Activated naive CD4-positive, alpha-beta T cell (primary cell): ENCODE data around the gene HPF1.
"Not testable (repeated sequence)": the region's sequence is repeated elsewhere in the genome, so short reads cannot be mapped to it uniquely, and the experiment has no call there.

ENCODE experiments used
- DNase-seq, 4 experiments: peaks; one replicate each; lab custom pipeline; 2025; lab: John Stamatoyannopoulos, UW

Gene HPF1

DNA sequence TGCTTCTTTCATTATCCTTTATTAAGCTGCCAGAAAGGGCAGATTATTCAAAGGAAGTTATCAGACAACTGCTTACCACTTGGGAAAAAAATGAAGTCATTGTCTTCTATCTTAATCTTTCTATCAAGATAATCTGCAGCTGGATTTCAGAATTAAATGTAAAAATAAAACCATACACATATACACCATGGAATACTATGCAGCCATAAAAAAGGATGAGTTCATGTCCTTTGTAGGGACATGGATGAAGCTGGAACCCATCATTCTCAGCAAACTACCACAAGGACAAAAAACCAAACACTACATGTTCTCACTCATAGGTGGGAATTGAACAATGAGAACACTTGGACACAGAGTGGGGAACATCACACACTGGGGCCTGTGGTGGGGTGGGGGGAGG, 19.1 kb downstream of the HPF1 start:
- DNase-seq = not testable (repeated sequence)

DNA sequence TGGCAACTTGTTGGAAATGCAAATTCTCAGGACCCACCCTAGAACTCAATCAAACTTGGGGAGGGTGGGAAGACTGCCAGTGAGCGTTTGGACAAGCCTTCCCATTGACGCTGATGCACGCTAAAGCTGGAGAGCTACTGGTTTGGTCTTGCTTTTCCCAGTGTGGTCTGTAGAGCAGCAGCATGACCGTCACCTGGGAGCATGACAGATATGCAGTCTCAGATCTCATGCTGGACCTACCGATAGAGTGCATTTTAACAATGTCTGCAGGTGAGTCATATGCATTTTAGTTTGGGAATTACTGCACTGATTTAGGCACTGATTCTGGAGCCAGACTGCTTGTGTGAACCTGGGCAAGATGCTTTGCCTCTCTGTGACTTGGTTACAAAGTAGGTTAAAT, 27.2 kb downstream of the HPF1 start:
- DNase-seq = no peak

DNA sequence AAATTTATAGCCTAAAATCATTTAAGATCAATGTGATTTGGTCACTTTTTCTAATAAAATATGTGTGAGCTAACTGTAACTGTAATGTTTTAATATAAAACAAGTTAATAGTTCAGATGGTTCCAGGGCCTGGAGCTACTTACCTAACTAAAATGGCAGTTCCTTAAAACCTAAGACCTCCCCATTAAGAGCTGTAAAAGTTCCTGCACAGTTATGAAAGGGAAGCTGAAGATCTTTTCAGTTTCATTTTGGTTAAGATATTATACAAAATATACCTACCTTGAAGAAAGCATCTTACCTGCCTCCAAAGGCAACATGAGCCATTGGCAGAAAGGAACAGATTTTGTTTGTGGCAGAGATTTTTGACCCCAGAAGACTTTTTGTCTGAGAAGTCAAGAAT, 30.1 kb downstream of the HPF1 start:
- DNase-seq = no peak

DNA sequence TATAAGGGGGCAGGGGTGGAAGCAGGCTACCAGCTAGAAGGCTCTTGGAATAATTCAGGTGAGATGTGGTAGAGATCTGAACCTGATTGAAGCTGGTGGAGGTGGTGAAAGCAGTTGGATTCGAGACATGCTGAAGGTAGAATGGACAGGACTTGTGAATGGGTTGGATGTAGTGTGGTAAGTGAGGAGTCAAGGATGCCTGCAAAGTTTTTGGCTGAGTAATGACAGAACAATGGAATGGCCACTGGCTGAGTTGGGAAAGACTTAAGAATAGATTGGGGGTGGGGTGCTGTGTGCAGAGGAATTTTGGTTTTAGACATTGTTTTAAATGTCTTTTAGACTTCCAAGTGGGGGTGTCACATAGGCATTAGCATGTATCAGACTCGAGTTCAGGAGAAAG, 33.5 kb downstream of the HPF1 start:
- DNase-seq = no peak

DNA sequence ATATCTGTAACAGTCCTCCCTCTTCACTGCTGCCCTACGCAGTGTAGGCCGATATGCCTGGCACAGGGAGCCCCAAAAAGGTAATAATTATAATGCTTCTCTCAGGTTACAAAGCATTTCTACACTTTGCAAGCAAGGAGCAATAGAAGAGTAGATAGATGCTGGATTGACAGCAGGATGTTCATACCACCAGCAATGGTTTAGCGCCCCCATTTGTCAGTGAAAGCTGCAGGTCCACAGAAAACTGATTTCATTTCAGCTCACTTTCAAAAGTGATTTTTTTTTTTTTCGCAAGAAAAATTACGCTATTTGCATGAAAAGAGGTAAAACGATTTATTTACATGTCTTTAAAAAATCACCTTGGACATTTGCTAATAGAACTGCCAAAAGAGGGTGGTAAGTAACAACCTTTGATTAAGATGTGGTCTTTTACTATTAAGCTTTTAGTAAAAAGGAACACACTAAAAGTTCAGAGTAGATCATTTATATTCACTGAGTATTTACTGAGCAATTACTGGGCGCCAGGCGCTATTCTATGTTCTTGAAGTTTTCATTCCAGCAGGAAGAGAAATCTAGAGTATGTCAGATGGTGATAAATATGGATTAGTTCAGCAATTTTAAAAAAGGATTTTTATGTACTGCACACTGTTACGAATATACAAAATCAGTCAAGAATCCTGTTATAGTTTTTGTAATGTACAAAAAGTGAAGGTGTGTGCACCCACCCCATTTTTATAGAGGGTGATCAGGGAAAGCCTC, 34.4 kb downstream of the HPF1 start:
- DNase-seq = no peak

DNA sequence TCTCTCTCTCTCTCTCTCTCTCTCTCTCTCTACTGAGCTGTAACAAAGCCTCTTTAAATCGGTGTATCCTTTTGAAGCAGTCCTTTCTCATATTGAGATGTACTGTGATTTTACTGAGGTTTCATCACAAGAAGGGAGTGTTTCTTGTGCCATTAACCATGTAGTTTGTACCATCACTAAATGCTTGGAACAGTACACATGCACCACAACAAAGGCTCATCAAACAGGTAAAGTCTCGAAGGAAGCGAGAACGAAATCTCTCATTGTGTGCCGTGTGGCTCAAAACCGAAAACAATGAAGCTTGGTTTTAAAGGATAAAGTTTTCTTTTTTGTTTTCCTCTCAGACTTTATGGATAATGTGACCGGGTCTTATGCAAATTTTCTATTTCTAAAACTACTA, 37.2 kb downstream of the HPF1 start:
- DNase-seq = no peak

DNA sequence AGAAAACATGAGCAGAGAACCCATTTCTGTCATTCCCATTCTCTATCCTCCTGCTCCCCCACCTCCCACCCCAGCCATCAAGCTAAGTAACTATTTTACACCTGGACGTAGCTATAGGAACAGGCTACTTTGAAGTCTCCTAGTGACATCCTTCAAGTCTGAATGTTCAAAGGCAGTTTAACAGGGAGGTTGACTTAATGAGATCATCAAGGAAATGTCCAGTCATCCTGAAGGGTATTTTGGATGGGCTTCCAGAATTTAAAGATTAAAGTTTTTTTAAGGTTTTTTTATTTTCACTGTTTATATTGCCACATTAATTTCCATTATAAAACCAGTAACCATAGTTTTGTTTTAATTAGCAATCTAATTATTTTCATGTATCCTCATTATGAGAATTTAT, 41.1 kb downstream of the HPF1 start:
- DNase-seq = no peak

DNA sequence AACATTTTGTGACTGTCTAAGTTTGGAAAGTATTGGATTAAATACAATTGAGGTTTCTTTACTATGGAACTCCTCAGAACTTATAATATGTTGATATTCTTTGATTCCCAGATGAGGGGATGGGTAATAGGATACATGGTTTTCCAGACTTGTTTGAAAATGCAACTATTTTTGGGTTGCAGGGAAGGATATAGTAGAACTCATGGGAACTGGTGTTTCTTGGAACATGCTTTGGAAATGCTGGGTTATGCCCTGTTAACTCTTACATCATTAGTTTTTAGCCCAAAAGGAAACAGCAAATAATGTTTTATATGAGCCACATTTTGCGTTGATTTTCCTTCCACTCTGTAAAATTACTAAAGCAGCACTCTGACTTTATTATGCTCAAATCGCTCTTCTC, 41.9 kb downstream of the HPF1 start:
- DNase-seq = no peak

DNA sequence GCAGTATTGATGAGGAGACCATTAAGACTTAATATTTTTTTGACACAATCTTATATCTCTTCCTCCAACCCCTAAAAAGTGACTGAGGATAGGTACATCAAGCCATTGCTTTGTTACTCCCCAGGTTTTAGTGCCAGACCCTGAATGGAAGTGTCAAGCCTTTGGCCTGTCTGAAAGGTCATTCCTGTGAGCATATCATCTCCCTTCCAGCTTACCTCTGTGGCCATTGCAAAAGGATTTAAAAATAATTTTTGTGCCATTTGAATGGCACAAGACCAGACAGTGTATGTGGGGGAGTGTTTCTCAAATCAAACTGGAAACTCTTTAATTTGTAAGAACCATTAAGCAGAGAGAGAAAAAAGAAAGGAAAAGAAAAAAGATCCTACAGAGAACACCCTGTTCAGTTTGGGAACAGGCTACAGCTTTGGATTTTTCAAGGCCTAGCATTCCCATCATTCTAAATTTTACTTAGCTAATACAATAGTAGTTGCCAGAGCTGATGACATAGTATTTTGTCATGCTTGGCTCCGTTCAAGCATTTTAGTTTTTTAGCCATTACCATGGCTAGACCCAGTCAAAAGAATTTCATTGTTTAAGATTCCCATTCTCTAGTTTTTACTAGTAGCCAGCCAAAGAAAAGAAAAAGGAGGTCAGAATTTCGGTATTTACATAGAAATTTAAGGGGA, 49.6 kb downstream of the HPF1 start:
- no peak for DNase-seq

DNA sequence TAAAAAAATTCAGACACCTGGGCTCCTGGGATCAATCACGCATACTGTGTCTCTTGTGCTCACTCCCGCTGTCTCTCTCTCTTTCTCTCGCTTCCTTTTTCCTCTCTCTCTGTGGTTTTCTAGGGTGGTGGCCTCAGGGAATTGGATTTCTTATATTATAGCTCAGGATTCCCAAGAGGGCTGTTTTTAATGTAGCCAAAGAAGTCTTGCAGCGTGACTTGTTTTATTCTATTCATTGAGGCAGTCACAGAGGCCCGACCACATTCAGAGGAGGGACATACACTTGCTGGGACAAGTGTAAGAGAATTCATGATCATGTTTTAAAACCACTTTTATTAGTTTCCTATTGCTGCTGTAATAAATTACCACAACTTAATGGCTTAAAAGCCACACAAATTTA, 59.4 kb downstream of the HPF1 start:
- DNase-seq = no peak

DNA sequence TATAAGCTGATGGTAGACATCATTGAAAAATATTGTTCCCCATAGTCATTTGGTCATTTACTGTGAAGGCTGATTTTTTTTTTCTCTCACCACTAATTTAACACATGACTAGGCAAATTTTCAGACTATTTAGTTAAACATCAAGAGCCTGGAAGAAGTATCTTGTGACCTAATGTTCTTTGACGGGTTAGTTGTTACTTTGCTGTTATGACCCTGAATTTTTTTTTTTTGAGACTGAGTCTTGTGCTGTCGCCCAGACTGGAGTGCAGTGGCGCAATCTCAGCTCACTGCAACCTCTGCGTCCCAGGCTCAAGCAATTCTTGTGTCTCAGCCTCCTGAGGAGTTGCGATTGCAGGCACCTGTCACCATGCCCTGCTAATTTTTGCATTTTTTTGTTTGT, 67.0 kb downstream of the HPF1 start:
- no peak for DNase-seq

DNA sequence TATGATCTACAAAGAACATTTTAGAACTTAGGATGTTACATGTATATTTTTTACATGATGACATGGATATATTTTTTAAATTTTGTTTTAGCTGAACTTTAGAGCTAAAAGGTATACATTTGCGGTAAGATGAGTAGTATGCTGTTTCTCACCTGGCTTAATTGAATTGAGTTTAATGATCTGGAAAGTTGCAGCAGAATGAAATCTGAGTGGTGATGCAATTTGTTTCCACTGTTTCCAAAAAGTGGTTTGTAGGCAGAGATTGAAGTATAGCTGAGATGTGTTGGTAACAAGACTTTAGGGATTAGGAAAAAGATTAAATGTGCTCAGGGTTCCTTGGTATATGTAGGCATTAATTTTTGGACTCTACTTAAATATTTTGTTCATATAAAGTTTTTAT, 68.1 kb downstream of the HPF1 start:
- no peak for DNase-seq

DNA sequence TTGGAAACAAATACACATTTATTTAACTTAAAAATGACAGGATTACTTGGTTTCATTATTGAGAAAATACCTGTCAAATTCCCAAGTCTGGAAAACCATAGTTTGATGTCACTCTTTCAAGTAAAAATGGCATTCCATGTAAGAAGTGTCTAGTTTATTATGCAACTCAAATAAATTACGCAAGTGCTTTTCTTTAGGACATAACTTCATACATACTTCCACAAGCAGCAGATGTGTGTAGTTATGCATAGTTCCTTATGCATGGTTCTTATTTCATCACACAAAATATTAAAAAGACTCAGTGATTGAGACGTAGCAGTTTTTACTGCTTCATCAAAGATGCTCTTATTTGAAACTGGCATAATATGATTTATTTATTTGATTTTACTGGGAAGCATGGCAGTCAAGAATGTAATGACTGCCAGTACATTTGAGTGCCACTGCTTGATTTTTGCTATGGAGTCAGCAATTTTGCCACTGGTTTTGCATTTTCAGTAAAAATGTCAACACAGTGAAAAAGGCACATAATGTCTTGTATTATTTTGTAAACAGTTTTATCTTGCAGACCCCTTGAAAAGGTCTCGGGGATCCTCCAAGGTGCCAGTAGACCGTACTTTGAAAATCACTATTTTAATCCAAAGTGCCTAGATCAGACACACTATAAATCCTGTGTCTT, 75.2 kb downstream of the HPF1 start:
- no peak for DNase-seq
